ENCODE results near the gene PTPRN2. TPM values are rescaled to one million over a fixed set of nuclear protein-coding genes. Genes with fewer than 3 reads are reported as not detected.
"Not testable (repeated sequence)": the region's sequence is repeated elsewhere in the genome, so short reads cannot be mapped to it uniquely, and the experiment has no call there.

The PTPRN2 gene
- total RNA-seq, 1 experiment from 2014 or later: 1.1 TPM

DNA sequence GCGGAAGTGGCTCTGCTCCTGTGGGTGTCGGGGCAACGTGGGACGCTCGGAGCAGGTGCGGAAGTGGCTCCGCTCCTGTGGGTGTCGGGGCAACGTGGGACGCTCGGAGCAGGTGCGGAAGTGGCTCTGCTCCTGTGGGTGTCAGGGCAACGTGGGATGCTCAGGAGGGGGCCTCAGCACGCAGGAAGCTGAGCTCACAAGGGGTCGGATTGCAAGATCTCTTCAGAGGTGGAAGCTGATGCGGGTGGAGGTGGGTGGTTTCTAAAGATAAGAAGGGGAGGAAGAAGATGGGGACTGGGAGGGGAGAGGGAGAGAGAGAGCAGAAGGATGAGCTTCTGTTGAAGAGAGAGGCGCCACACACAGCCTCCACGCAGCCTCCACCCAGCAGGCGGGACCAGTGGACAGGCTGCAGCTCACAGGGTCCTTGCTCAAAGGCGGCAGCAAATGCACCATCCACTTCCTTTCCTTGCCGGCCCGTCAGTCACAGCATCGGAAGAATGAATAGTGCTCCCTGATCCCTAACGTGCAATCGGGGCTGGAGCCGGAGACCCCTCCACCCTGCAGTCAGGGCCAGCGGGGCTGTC lies 78.7 kb downstream of the PTPRN2 start:
- ATAC-seq: no peak
- Histone ChIP-seq H3K36me3 (ENCODE audit: control insufficient read depth, insufficient read depth, low read length) (no peaks in the 10 kb centered on the region), H3K4me3 (ENCODE audit: low read depth in 2 of 2, low read length in 2 of 2) (no peak overlapping the region), H3K27ac (ENCODE audit: low read length) (no peak overlapping the region), H3K27me3 (ENCODE audit: control insufficient read depth, insufficient read depth, low read length) (peaks cover 8% of the 10 kb centered on the region; the same call in 1 of the 2 replicates), H3K4me1 (ENCODE audit: control insufficient read depth, insufficient read depth, low read length) (no peaks in the 10 kb centered on the region), H3K9me3 (ENCODE audit: control insufficient read depth, insufficient read depth, low read depth, low read length) (peaks cover 18% of the 10 kb centered on the region)
- in situ Hi-C loops (cut with HindIII; ENCODE audit: low pct_unique_long_range_greater_than_20kb, low sequenced_read_pairs): no loop called here
- no TSS peak for BruUV-seq (replicated peaks)
- no peak for DNase-seq (ENCODE audit: low read depth, low spot score)
- POLR2A ChIA-PET: no interaction called here
- intact Hi-C loops (cut with micrococcal nuclease; ENCODE audit: unreplicated experiment): no loop called here
- CTCF ChIA-PET: no interaction called here
- no peak for TF ChIP-seq POLR2AphosphoS5 (IDR thresholded peaks at IDR 0.05; ENCODE audit: low read depth, low read length)
- TF ChIP-seq TCF7L2 (IDR thresholded peaks at IDR 0.05; ENCODE audit: low read depth, low read length): no peak
- TF ChIP-seq SIN3A (IDR thresholded peaks at IDR 0.05; ENCODE audit: borderline replicate concordance, insufficient read depth, low read depth, low read length): no peak

DNA sequence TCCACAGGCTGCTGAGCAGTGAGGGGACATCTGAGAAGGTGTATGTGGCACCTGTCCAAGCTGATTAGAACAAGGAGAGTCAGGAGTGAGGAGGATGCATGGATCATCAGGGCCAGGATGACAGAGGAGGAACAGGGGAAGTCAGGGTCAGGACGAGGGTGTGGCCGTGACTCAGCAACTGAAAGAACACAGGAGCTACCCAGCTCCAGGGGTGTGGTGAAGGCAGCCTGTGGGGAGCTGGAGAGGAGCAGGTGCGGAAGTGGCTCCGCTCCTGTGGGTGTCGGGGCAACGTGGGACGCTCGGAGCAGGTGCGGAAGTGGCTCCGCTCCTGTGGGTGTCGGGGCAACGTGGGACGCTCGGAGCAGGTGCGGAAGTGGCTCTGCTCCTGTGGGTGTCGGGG lies 79.3 kb downstream of the PTPRN2 start:
- ATAC-seq; BruUV-seq (replicated peaks); H3K36me3 ChIP-seq (ENCODE audit: control insufficient read depth, insufficient read depth, low read length); H3K4me3 ChIP-seq (ENCODE audit: low read depth in 2 of 2, low read length in 2 of 2); H3K27ac ChIP-seq (ENCODE audit: low read length); CTCF ChIA-PET; POLR2A ChIA-PET; in situ Hi-C loops (cut with HindIII; ENCODE audit: low pct_unique_long_range_greater_than_20kb, low sequenced_read_pairs); H3K27me3 ChIP-seq (ENCODE audit: control insufficient read depth, insufficient read depth, low read length); intact Hi-C loops (cut with micrococcal nuclease; ENCODE audit: unreplicated experiment); DNase-seq (ENCODE audit: low read depth, low spot score); H3K4me1 ChIP-seq (ENCODE audit: control insufficient read depth, insufficient read depth, low read length): not testable (repeated sequence)
- peaks cover 18% of the 10 kb centered on the region for H3K9me3 ChIP-seq (ENCODE audit: control insufficient read depth, insufficient read depth, low read depth, low read length)

- Histone ChIP-seq H3K9me3 (ENCODE audit: control insufficient read depth, insufficient read depth, low read depth, low read length) (peaks cover 18% of the 10 kb centered on the region), H3K27ac (ENCODE audit: low read length) (no peak overlapping the region), H3K27me3 (ENCODE audit: control insufficient read depth, insufficient read depth, low read length) (peaks cover 8% of the 10 kb centered on the region; the same call in 1 of the 2 replicates), H3K36me3 (ENCODE audit: control insufficient read depth, insufficient read depth, low read length) (no peaks in the 10 kb centered on the region), H3K4me3 (ENCODE audit: low read depth in 2 of 2, low read length in 2 of 2) (no peak overlapping the region), H3K4me1 (ENCODE audit: control insufficient read depth, insufficient read depth, low read length) (no peaks in the 10 kb centered on the region)
- DNase-seq (ENCODE audit: low read depth, low spot score) (no peak), ATAC-seq (no peak)
- TF ChIP-seq, protein P1, sequence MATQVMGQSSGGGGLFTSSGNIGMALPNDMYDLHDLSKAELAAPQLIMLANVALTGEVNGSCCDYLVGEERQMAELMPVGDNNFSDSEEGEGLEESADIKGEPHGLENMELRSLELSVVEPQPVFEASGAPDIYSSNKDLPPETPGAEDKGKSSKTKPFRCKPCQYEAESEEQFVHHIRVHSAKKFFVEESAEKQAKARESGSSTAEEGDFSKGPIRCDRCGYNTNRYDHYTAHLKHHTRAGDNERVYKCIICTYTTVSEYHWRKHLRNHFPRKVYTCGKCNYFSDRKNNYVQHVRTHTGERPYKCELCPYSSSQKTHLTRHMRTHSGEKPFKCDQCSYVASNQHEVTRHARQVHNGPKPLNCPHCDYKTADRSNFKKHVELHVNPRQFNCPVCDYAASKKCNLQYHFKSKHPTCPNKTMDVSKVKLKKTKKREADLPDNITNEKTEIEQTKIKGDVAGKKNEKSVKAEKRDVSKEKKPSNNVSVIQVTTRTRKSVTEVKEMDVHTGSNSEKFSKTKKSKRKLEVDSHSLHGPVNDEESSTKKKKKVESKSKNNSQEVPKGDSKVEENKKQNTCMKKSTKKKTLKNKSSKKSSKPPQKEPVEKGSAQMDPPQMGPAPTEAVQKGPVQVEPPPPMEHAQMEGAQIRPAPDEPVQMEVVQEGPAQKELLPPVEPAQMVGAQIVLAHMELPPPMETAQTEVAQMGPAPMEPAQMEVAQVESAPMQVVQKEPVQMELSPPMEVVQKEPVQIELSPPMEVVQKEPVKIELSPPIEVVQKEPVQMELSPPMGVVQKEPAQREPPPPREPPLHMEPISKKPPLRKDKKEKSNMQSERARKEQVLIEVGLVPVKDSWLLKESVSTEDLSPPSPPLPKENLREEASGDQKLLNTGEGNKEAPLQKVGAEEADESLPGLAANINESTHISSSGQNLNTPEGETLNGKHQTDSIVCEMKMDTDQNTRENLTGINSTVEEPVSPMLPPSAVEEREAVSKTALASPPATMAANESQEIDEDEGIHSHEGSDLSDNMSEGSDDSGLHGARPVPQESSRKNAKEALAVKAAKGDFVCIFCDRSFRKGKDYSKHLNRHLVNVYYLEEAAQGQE (IDR thresholded peaks at IDR 0.05; ENCODE audit: insufficient read depth in 1 of 2, low read depth in 2 of 2, low read length in 1 of 2): no peak
- no peak for TF ChIP-seq TCF7L2 (IDR thresholded peaks at IDR 0.05; ENCODE audit: low read depth, low read length)
- TF ChIP-seq POLR2AphosphoS5 (IDR thresholded peaks at IDR 0.05; ENCODE audit: low read depth, low read length): no peak
- TF ChIP-seq SIN3A (IDR thresholded peaks at IDR 0.05; ENCODE audit: borderline replicate concordance, insufficient read depth, low read depth, low read length): no peak
- no peak for TF ChIP-seq CTCF (IDR thresholded peaks at IDR 0.05)
- CTCF ChIA-PET: no interaction called here
- in situ Hi-C loops (cut with HindIII; ENCODE audit: low pct_unique_long_range_greater_than_20kb, low sequenced_read_pairs): no loop called here
- no TSS peak for BruUV-seq (replicated peaks)
- POLR2A ChIA-PET: no interaction called here
- intact Hi-C loops (cut with micrococcal nuclease; ENCODE audit: unreplicated experiment): no loop called here
These were observed 79.7 kb downstream of the PTPRN2 start for GRCh38 chr7:158507917-158508316.

DNA sequence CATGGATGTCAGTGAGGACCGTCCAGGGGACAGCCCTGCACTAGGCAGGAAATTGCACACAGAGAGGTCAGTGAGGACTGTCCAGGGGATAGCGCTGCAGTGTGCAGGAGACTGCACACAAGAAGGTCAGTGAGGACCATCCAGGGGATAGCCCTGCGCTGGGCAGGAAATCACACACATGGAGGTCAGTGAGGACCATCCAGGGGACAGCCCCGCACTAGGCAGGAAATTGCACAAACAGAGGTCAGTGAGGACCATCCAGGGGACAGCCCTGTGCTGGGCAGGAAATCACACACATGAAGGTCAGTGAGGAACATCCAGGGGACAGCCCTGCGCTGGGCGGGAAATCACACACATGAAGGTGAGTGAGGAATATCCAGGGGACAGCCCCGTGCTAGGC lies 80.4 kb downstream of the PTPRN2 start:
- POLR2A ChIA-PET; H3K4me3 ChIP-seq (ENCODE audit: low read depth in 2 of 2, low read length in 2 of 2); H3K27ac ChIP-seq (ENCODE audit: low read length); DNase-seq (ENCODE audit: low read depth, low spot score); H3K27me3 ChIP-seq (ENCODE audit: control insufficient read depth, insufficient read depth, low read length); BruUV-seq (replicated peaks); H3K4me1 ChIP-seq (ENCODE audit: control insufficient read depth, insufficient read depth, low read length); CTCF ChIA-PET; ATAC-seq; H3K36me3 ChIP-seq (ENCODE audit: control insufficient read depth, insufficient read depth, low read length); intact Hi-C loops (cut with micrococcal nuclease; ENCODE audit: unreplicated experiment); in situ Hi-C loops (cut with HindIII; ENCODE audit: low pct_unique_long_range_greater_than_20kb, low sequenced_read_pairs): not testable (repeated sequence)
- H3K9me3 ChIP-seq (ENCODE audit: control insufficient read depth, insufficient read depth, low read depth, low read length): peaks cover 18% of the 10 kb centered on the region
